ENCODE measurements around the gene GPC6.
"Not testable (repeated sequence)": the region's sequence is repeated elsewhere in the genome, so short reads cannot be mapped to it uniquely, and the experiment has no call there.

GPC6 gene

GRCh38 chr13:93226623-93227279 is at the start of gene GPC6:
Gene GPC6, plus strand, starts transcription at chr13:93226807.
- DNase-seq: no peak

GRCh38 chr13:93180356-93180969 is 46.1 kb upstream of the GPC6 start:
- DNase-seq: no peak

- DNase-seq: no peak
Measured at GRCh38 chr13:93182406-93182805, 44.2 kb upstream of the GPC6 start.

- DNase-seq: no peak
Measured at GRCh38 chr13:93183302-93183701, 43.3 kb upstream of the GPC6 start.

GRCh38 chr13:93190006-93190405 is 36.6 kb upstream of the GPC6 start:
- DNase-seq: no peak

DNA sequence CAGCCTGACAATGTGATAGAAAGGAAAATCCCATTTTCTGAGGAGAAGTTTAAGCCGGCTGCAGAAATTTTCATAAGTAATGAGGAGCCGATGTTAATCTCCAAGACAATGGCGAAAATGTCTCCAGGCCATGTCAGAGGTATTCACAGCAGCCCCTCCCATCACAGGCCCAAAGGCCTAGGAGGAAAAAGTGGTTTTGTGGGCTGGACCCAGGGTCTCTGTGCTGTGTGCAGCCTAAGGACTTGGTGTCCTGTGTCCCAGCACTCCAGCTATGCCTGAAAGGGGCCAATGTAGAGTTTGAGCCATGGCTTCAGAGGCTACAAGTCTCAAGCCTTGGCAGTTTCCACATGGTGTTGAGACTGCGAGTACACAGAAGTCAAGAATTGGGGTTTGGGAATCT is 32.9 kb upstream of the GPC6 start:
- DNase-seq: no peak

- DNase-seq: no peak
Measured at GRCh38 chr13:93199856-93200255, 26.8 kb upstream of the GPC6 start.

GRCh38 chr13:93200626-93201025 is 26.0 kb upstream of the GPC6 start:
- DNase-seq: no peak

GRCh38 chr13:93201992-93202558 is 24.5 kb upstream of the GPC6 start:
- DNase-seq: no peak

GRCh38 chr13:93206778-93207392 is 19.7 kb upstream of the GPC6 start:
- DNase-seq: not testable (repeated sequence)

DNA sequence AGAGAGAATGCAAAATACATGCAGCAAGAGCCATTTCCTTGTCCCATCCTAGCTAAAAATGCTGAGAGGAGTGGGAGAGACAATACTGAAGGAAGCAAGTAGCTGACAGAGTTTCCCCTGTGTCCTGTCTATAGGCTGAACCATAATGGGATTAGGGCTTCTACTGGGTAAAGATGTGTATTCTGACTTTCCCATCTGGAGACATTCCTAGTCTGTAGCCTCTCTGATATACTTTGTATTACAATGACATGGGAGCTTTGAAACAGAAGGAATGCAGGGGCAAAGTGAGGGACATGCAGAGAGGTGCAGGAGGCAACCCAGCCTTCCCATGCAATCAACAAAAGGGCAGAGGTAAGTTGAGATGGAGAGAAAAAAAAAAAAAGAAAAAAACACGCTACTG is 10.5 kb upstream of the GPC6 start:
- DNase-seq: no peak

- DNase-seq: no peak
Measured at GRCh38 chr13:93217721-93218261, 8.8 kb upstream of the GPC6 start.

GRCh38 chr13:93218583-93218982 is 8.0 kb upstream of the GPC6 start:
- DNase-seq: no peak

- no peak for DNase-seq
Measured at GRCh38 chr13:93220073-93220472, 6.5 kb upstream of the GPC6 start.

GRCh38 chr13:93222976-93223375 is 3.6 kb upstream of the GPC6 start:
- DNase-seq: no peak

DNA sequence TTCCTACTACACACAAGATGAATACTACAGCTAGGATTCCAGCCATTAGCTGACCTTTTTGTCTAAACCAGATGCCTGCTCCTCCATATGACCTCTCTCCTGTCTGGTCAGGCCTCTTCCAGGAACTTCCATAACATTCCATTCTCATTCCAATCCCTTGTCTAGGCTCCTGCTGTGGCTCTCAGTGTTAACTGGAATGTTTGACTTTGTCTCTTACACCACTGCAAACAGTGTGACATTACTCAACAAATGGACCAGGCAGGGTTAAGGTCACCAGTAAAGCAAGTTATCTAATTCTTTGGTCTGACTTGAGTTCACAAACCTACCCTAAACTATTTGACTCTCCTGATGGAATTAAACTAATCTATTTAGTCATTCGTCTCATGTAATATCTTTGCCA is 2.1 kb upstream of the GPC6 start:
- no peak for DNase-seq

GRCh38 chr13:93225610-93226009 is 997 bp upstream of the GPC6 start:
- DNase-seq: no peak

DNA sequence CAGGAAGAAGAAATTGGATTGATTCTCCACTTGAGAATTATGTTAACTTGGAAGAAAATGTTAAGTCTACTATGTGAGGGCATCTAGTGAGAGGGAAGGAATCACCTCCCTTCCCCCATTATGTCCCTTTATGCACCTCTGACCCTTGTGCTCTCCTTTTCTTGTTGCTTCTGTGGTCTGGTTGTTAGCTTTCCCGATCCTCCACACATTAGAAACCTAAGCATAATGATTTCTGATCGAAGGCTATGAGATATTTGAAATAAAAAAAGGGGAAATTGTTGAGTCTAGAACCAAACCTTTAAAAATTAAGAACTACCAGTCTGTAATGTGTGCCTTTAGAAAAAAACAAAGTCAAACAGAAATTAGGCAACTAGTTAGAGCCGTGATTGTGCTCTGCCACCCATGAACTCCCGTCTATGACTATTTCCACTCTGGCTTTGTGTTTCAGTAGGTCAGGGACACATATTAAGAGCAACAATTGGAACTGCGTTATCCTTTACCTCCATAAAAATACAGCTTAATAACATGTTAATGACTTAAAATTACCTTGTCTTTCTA is 463 bp upstream of the GPC6 start:
- DNase-seq: no peak

DNA sequence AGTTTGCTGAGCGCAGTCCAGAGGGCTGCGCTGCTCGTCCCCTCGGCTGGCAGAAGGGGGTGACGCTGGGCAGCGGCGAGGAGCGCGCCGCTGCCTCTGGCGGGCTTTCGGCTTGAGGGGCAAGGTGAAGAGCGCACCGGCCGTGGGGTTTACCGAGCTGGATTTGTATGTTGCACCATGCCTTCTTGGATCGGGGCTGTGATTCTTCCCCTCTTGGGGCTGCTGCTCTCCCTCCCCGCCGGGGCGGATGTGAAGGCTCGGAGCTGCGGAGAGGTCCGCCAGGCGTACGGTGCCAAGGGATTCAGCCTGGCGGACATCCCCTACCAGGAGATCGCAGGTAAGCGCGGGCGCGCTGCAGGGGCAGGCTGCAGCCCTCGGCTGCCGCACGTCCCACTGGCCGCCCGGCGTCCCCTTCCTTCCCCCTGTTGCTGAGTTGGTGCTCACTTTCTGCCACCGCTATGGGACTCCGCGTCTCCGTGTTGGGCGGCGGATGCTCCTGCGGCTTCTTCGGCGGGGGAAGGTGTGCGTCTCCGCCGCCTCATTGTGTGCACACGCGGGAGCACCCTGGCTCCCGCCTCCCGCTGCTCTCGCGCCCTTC is 772 bp downstream of the GPC6 start:
- DNase-seq: no peak

DNA sequence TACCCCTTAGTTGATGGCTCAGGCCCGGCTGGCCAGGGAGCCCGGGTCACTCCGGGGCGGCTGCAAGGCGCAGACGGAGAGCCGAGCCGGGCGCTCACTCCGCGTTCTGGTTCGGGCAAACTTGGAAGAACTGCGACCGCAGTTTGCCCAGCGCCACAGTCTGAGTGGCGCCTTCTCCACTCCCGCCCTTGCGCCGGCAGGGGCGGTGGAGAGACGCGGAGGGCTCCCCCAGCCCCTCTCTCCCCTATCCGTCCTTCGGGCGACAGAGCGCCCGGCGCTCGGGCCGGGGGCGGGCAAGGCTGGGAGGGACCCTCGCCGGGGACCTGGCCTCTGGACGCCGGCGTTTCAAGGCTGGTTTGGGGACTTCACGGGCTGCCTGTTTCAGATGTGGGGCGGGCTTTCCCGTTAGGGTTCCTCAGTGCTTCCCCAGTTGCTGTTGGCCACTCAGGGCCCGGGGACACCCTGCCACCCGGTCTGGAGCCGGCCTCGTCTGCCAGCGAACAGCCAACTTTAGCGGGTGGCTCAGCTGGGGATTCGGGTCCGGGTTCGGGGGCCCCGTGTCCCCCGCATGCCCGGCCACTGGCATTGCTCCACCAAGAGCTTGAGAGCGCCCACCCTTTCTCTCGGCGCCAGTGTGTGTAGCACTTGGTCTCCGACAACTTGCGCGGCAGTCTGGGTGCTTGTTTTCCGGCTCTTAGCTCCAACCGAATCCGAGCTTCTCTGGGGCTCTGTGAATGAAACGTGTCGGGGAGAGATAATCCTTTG is 1.5 kb downstream of the GPC6 start:
- no peak for DNase-seq

GRCh38 chr13:93228643-93228937 is 2.0 kb downstream of the GPC6 start:
- no peak for DNase-seq

- no peak for DNase-seq
Measured at GRCh38 chr13:93230261-93230855, 3.8 kb downstream of the GPC6 start.

All from stimulated activated CD4-positive, alpha-beta T cell treated with anti-CD3 and anti-CD28 coated beads, Interleukin-4, amount 100 ng/mL, for 24 hours (primary cell).